Measurements from ENCODE around the gene OMP.
A peak's percentile ranks its signal among the peaks of the same experiment; 100 is the strongest.

Gene OMP

DNA sequence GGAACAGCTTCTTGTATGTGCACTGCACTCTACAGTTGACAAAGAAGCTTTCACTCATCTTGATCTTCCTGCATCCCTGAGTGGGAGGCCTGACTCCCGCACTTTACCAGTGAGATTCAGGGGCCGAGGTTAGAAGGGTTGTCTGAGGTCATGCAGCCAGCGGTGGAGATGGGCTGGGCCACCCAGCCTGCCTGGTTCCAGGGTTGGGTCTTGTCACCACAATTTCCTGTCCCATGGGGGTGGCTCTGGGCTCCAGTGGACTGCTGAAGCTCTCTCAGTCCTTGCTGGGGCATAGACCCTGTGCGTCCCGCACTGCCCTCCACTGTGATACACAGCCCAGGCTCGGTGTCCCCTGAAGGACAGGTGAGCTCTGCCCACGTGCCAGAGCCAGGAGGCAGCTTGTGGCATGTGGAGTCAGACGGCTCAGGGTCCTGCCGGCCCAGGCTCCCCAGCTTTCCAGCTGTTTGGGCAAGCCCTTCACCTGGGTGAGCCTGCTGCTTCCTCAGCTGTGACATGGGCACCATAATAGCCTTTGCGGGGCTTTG, 18.5 kb downstream of the OMP start:
- H3K27ac ChIP-seq (ENCODE audit: extremely low read depth, low read depth, low read length) = no peak overlapping the region
- no peak overlapping the region for H3K4me3 ChIP-seq (ENCODE audit: low read depth, low read length)
- H3K9me3 ChIP-seq (ENCODE audit: control insufficient read depth, insufficient read depth, low read depth, low read length) = no peaks in the 10 kb centered on the region
- ChIA-PET CTCF (interaction anchor here (0.8 to 2.0 kb wide), 5 partner anchors 8 to 427 kb away, joined by 3 to 7 read pairs (median 4); no protein-coding TSS in a partner anchor), POLR2A (no interaction called here)
- no peaks in the 10 kb centered on the region for H3K36me3 ChIP-seq (ENCODE audit: control insufficient read depth in 2 of 2, insufficient read depth in 1 of 2, low read length in 2 of 2)
- TF ChIP-seq ZNF670 (tag by site-specific recombination; IDR thresholded peaks at IDR 0.05; ENCODE audit: low read depth) (no peak), ZNF548 (tag by site-specific recombination; IDR thresholded peaks at IDR 0.05) (no peak), ZNF174 (tag by site-specific recombination; IDR thresholded peaks at IDR 0.05) (no peak), ZNF155 (tag by site-specific recombination; IDR thresholded peaks at IDR 0.05) (no peak), ZNF114 (tag by site-specific recombination; IDR thresholded peaks at IDR 0.05) (no peak), ZNF654 (tag by site-specific recombination; IDR thresholded peaks at IDR 0.05; ENCODE audit: low read depth) (no peak)
- H3K4me1 ChIP-seq (ENCODE audit: control insufficient read depth, insufficient read depth, low read length) = no peaks in the 10 kb centered on the region

DNA sequence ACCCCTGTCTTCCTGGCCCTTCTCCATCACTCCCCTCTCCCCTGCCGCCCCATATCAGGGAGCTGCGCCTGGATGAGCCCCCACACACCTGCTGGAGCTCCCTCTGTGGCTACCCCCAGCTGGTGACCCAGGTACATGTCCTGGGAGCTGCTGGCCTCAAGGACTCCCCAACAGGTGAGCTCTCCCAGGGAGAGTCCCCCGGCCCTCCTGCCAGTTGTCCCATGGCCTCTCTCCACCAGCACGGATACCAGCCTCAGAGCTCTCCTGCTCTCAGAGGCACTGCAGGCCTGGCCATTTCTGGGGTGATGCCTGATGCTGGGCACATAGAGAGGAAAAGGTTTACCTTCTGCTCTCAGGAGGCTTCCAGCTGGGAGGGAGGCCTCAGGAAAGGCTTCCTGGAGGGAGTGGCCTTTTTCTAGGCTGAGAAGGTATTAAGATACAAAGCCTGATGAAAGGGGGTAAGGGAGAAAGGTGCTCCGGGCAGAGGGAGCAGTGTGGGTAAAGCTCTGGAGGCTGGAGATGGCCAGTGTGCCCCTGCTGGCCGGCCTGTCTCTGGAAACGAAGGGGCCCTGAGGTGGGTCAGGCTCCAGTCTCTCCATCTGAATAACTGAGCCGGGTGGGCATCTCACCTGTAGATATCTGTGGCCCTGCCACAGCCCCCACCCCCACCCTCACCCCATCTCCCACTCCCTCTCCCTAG, 19.4 kb downstream of the OMP start:
- POLR2A ChIA-PET = no interaction called here
- CTCF ChIA-PET = interaction anchor here (1.1 to 2.0 kb wide), 5 partner anchors 9 to 426 kb away, joined by 3 to 7 read pairs (median 4); no protein-coding TSS in a partner anchor
- TF ChIP-seq ZNF670 (tag by site-specific recombination; IDR thresholded peaks at IDR 0.05; ENCODE audit: low read depth) (no peak), ZBTB20 (tag by site-specific recombination; IDR thresholded peaks at IDR 0.05) (no peak), ZNF791 (tag by site-specific recombination; IDR thresholded peaks at IDR 0.05) (no peak), ZNF292 (tag by site-specific recombination; IDR thresholded peaks at IDR 0.05; ENCODE audit: borderline replicate concordance, low read depth) (no peak), ZNF658 (tag by site-specific recombination; IDR thresholded peaks at IDR 0.05) (no peak), ZNF664 (tag by site-specific recombination; IDR thresholded peaks at IDR 0.05) (no peak), ZSCAN16 (tag by site-specific recombination; IDR thresholded peaks at IDR 0.05) (no peak), GLIS1 (tag by site-specific recombination; IDR thresholded peaks at IDR 0.05) (peak; percentile 11; the same call in 1 of the 2 replicates), MZF1 (tag by site-specific recombination; IDR thresholded peaks at IDR 0.05; ENCODE audit: borderline replicate concordance) (no peak)

DNA sequence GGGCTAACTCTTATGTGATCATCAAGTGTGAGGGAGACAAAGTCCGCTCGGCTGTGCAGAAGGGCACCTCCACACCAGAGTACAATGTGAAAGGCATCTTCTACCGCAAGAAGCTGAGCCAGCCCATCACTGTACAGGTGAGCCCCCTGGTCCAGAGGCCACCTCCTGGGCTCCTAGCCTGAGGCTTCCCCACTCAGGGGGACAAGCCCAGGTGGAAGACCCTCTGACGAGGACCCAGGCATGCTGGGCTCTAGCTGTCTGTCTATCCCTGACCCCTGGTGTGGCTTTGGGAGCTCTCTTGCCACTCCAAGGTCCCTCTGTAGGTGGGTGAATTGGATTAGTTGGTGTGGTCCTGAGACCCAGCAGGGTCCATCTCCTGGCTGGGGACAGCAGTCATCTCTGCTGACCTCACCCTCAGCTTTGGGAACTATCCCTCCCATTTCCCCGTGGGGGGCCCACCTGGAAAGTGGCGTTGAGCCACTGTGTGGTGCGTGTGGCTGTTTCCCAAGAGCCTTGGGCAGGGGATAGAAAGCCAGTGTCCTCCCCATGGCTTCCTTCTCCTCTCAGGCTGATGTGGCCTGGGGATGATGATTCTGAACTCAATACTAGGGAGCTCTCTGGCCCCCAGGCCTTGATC, 20.1 kb downstream of the OMP start:
- Histone ChIP-seq H3K36me3 (ENCODE audit: control insufficient read depth in 2 of 2, insufficient read depth in 1 of 2, low read length in 2 of 2) (no peaks in the 10 kb centered on the region), H3K4me3 (ENCODE audit: low read depth, low read length) (no peak overlapping the region), H3K27ac (ENCODE audit: extremely low read depth, low read depth, low read length) (no peak overlapping the region), H3K4me1 (ENCODE audit: control insufficient read depth, insufficient read depth, low read length) (no peaks in the 10 kb centered on the region; the same call in 1 of the 2 replicates), H3K9me3 (ENCODE audit: control insufficient read depth, insufficient read depth, low read depth, low read length) (no peaks in the 10 kb centered on the region)
- POLR2A ChIA-PET = no interaction called here
- TF ChIP-seq GLIS1 (tag by site-specific recombination; IDR thresholded peaks at IDR 0.05) = peak; percentile 82
- peak; percentile 65 for TF ChIP-seq ZIC2 (tag by site-specific recombination; IDR thresholded peaks at IDR 0.05)
- TF ChIP-seq ZNF768 (tag by site-specific recombination; IDR thresholded peaks at IDR 0.05) = no peak
- TF ChIP-seq ZNF624 (tag by site-specific recombination; IDR thresholded peaks at IDR 0.05) = no peak
- TF ChIP-seq ZNF596 (tag by site-specific recombination; IDR thresholded peaks at IDR 0.05) = no peak
- no peak for TF ChIP-seq ZNF555 (tag by site-specific recombination; conservative IDR thresholded peaks at IDR 0.05)
- CTCF ChIA-PET = interaction anchor here (0.6 to 2.0 kb wide), 4 partner anchors 32 to 426 kb away, joined by 3 to 7 read pairs (median 6); no protein-coding TSS in a partner anchor

More for the DNA sequence above, 19.4 kb downstream of the OMP start:
- Histone ChIP-seq H3K9me3 (ENCODE audit: control insufficient read depth, insufficient read depth, low read depth, low read length) (no peaks in the 10 kb centered on the region), H3K36me3 (ENCODE audit: control insufficient read depth in 2 of 2, insufficient read depth in 1 of 2, low read length in 2 of 2) (no peaks in the 10 kb centered on the region), H3K27ac (ENCODE audit: extremely low read depth, low read depth, low read length) (no peak overlapping the region), H3K4me1 (ENCODE audit: control insufficient read depth, insufficient read depth, low read length) (no peaks in the 10 kb centered on the region), H3K4me3 (ENCODE audit: low read depth, low read length) (no peak overlapping the region)
